Activated CD8-positive, alpha-beta memory T cell treated with anti-CD3 and anti-CD28 coated beads, Interleukin-2, amount 10 ng/mL, durations not matched to agents 7 days and 5 days (primary cell): ENCODE results near the gene ARID3A. TPM values are rescaled to one million over a fixed set of nuclear protein-coding genes. Genes with fewer than 3 reads are reported as not detected.
A peak's percentile ranks its signal among the peaks of the same experiment; 100 is the strongest.

Source experiments
- ATAC-seq: fragments of 150-1000 bp; cut with Tn5 transposase; one replicate; pipeline ENCODE4 v1.10.0; 2021; ENCODE audit warnings: moderate library complexity
- CTCF ChIA-PET: fragments of 350-600 bp; sonication (Branson Sonifier 250); formaldehyde crosslinking; loops from one replicate; lab custom pipeline; 2021; ENCODE audit warnings: antibody characterized with exemption; lab: Charles Lee
- DNase-seq: peaks from one replicate; pipeline ENCODE4 v3.0.0-alpha.2; 2020
- H3K27ac Mint-ChIP-seq: one replicate; pipeline ENCODE4 v1.8.0; 2021; ENCODE audit warnings: mild to moderate bottlenecking, mixed read lengths
- H3K27me3 Mint-ChIP-seq: one replicate; pipeline ENCODE4 v1.8.0; 2021; ENCODE audit warnings: mixed read lengths
- H3K36me3 Mint-ChIP-seq: one replicate; pipeline ENCODE4 v1.8.0; 2021; ENCODE audit warnings: mild to moderate bottlenecking, mixed read lengths
- H3K4me1 Mint-ChIP-seq: one replicate; pipeline ENCODE4 v1.8.0; 2021; ENCODE audit warnings: mixed read lengths
- H3K4me3 Mint-ChIP-seq: one replicate; pipeline ENCODE4 v1.8.0; 2021; ENCODE audit warnings: mild to moderate bottlenecking, moderate library complexity, mixed read lengths
- H3K9me3 Mint-ChIP-seq: one replicate; pipeline ENCODE4 v1.8.0; 2022; ENCODE audit warnings: low read depth, mixed read lengths
- total RNA-seq, 2 experiments: library from RNA; stranded (reverse); gene quantifications; one replicate each; pipeline ENCODE4 v1.2.3, GENCODE V29; 2021

Gene ARID3A
- total RNA-seq, 2 experiments from 2014 or later, result 30.6 to 35.9 TPM

- no peaks in the 10 kb centered on the region for H3K36me3 Mint-ChIP-seq
- peaks cover 4% of the 10 kb centered on the region for H3K4me1 Mint-ChIP-seq
- H3K9me3 Mint-ChIP-seq, result no peaks in the 10 kb centered on the region
- no peak overlapping the region for H3K4me3 Mint-ChIP-seq
- H3K27ac Mint-ChIP-seq, result no peak overlapping the region
- CTCF ChIA-PET, result interaction anchor here (1.0 to 9.9 kb wide), 2 partner anchors 47 to 57 kb away, joined by 3 to 163 read pairs; no protein-coding TSS in a partner anchor
- ATAC-seq (no peak), DNase-seq (no peak)
- H3K27me3 Mint-ChIP-seq, result no peaks in the 10 kb centered on the region
These were observed 53.5 kb downstream of the ARID3A start for GRCh38 chr19:979318-979741.

DNA sequence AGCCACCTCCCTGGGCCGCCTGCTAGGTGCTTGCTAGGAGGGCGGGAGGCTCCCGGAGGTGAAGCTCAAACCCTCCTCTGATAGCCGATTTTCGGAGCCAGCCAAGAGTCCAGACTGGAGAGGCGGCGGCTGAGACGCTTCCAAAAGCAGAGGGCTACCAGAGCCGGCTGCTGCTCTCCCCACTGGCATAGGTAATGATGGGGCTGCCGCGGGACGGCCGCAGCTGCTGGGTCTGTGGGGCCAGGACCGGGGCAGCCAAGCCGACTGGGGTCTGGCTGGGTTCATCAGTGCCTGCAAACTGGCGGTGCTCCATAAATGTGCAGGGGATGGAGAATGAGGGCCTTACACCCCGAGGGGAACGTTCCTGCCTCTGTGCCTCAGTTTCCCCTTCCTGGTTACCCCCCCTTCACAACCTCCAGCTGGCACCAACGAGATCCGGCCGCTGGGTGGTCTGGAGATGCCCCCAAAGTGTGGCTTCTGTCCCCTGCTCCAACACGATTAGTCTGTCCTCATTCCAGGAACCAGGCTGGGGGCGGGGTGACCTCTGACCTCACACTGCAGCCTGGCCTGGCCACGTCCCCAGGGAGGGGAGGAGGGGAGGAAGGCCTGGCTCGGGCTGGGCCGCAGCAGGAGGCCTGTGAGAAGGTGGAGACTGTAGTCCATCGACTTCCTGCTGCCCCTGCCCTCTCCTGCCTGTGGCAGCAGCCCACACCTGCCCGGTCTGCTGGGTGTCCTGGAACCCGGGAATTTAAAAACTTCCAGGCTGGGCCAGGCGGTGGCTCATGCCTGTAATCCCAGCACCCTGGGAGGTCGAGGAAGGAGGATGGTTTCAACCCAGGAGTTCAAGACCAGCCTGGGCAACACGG, 54.5 kb downstream of the ARID3A start:
- Mint-ChIP-seq H3K9me3 (no peaks in the 10 kb centered on the region), H3K27me3 (no peaks in the 10 kb centered on the region), H3K4me3 (no peak overlapping the region), H3K4me1 (peaks cover 11% of the 10 kb centered on the region), H3K27ac (no peak overlapping the region), H3K36me3 (no peaks in the 10 kb centered on the region)
- DNase-seq, result no peak
- CTCF ChIA-PET, result interaction anchor here (0.6 to 9.9 kb wide), 2 partner anchors 18 to 58 kb away, joined by 3 to 163 read pairs; no protein-coding TSS in a partner anchor
- ATAC-seq, result no peak

GRCh38 chr19:982567-983170, 56.8 kb downstream of the ARID3A start:
- H3K27ac Mint-ChIP-seq, result peak overlapping the region; percentile 61
- peaks cover 16% of the 10 kb centered on the region for H3K4me1 Mint-ChIP-seq
- peak; percentile 80 for DNase-seq
- no peak overlapping the region for H3K4me3 Mint-ChIP-seq
- CTCF ChIA-PET, result interaction anchor here (0.8 to 9.9 kb wide), 12 partner anchors 13 to 258 kb away, joined by 3 to 163 read pairs (median 4); no protein-coding TSS in a partner anchor
- no peaks in the 10 kb centered on the region for H3K27me3 Mint-ChIP-seq
- peak; percentile 82 for ATAC-seq
- no peaks in the 10 kb centered on the region for H3K9me3 Mint-ChIP-seq
- peaks cover 1% of the 10 kb centered on the region for H3K36me3 Mint-ChIP-seq

GRCh38 chr19:984165-984967, 58.5 kb downstream of the ARID3A start, which contains the start of gene WDR18:
TSS of gene WDR18 (plus strand) at chr19:984345. CDS start at chr19:984354, 9 bp downstream.
- Mint-ChIP-seq H3K36me3 (peaks cover 4% of the 10 kb centered on the region), H3K9me3 (no peaks in the 10 kb centered on the region), H3K27ac (peak within 1 kb of the TSS; percentile 89), H3K4me3 (peak within 1 kb of the TSS; percentile 90), H3K27me3 (no peaks in the 10 kb centered on the region), H3K4me1 (peaks cover 29% of the 10 kb centered on the region)
- DNase-seq (peak; percentile 94), ATAC-seq (peak; percentile 93)
- CTCF ChIA-PET, result interaction anchor here (0.7 to 9.9 kb wide), 32 partner anchors 13 to 562 kb away, joined by 3 to 163 read pairs (median 4); partner anchors contain the start of genes ABCA7, CFD and GPX4

DNA sequence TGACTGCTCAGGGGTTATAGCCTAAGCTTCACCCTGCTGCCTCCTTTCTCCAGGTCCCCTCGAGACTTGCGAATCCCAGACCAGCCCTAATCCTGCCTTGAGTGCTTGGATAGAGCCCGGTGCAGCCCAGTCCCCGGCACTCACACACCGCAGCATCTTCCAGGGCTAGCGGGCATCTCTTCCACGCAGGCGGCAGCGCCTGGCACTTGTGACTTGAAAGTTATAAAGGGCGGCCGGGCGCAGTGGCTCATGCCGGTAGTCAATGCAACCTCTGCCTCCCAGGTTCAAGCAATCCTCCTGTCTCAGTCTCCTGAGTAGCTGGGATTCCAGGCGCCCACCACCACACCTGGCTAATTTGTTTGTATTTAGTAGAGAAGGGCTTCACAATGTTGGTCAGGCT, 60.2 kb downstream of the ARID3A start:
- CTCF ChIA-PET, result interaction anchor here (1.2 to 9.9 kb wide), 4 partner anchors 11 to 254 kb away, joined by 3 to 163 read pairs (median 14); no protein-coding TSS in a partner anchor
- no peak for DNase-seq
- peaks cover 9% of the 10 kb centered on the region for H3K36me3 Mint-ChIP-seq
- no peak for ATAC-seq
- H3K9me3 Mint-ChIP-seq, result no peaks in the 10 kb centered on the region
- H3K4me3 Mint-ChIP-seq, result no peak overlapping the region
- no peak overlapping the region for H3K27ac Mint-ChIP-seq
- H3K4me1 Mint-ChIP-seq, result peaks cover 32% of the 10 kb centered on the region
- H3K27me3 Mint-ChIP-seq, result no peaks in the 10 kb centered on the region

DNA sequence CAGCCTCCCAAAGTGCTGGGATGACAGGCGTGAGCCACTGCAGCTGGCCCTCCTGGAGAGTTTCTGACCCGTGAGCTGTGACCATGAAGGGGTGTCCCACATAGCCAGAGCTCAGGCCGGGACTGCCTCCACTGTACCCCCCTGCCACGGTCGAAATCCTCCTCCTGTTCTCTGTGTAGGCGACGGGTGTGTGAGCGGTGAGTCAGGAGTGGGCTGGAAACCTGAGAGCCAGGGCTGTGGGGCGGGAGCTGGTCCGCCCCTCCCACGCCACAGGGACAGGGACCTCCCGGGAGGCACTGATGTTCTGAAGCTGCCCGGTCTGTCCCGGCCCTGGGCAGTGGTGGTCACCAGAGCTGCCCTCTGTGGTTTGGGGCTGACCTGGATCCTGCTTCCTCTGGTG, 62.2 kb downstream of the ARID3A start:
- no peak overlapping the region for H3K4me3 Mint-ChIP-seq
- DNase-seq (no peak), ATAC-seq (no peak)
- peak overlapping the region; percentile 37 for H3K27ac Mint-ChIP-seq
- no peaks in the 10 kb centered on the region for H3K9me3 Mint-ChIP-seq
- H3K36me3 Mint-ChIP-seq, result peaks cover 12% of the 10 kb centered on the region
- H3K4me1 Mint-ChIP-seq, result peaks cover 30% of the 10 kb centered on the region
- CTCF ChIA-PET, result interaction anchor here (0.8 to 1.8 kb wide), 3 partner anchors 9 to 16 kb away, joined by 4 to 7 read pairs (median 6); no protein-coding TSS in a partner anchor
- no peaks in the 10 kb centered on the region for H3K27me3 Mint-ChIP-seq

GRCh38 chr19:988510-988909, 62.7 kb downstream of the ARID3A start:
- Mint-ChIP-seq H3K9me3 (no peaks in the 10 kb centered on the region), H3K36me3 (peaks cover 12% of the 10 kb centered on the region), H3K4me3 (no peak overlapping the region), H3K27me3 (no peaks in the 10 kb centered on the region), H3K4me1 (peaks cover 28% of the 10 kb centered on the region), H3K27ac (peak overlapping the region; percentile 58)
- no peak for ATAC-seq
- no peak for DNase-seq
- CTCF ChIA-PET, result interaction anchor here (1.6 to 1.8 kb wide), 2 partner anchors 9 to 10 kb away, joined by 6 to 7 read pairs; no protein-coding TSS in a partner anchor

- Mint-ChIP-seq H3K4me3 (no peak overlapping the region), H3K36me3 (peaks cover 12% of the 10 kb centered on the region), H3K27me3 (no peaks in the 10 kb centered on the region), H3K27ac (peak overlapping the region; percentile 56), H3K9me3 (no peaks in the 10 kb centered on the region), H3K4me1 (peaks cover 27% of the 10 kb centered on the region)
- CTCF ChIA-PET, result interaction anchor here (1.8 kb wide), 1 partner anchor 9 kb away, joined by 6 read pairs; no protein-coding TSS in a partner anchor
- ATAC-seq (no peak), DNase-seq (no peak)
These were observed 63.7 kb downstream of the ARID3A start for GRCh38 chr19:989381-990081.

DNA sequence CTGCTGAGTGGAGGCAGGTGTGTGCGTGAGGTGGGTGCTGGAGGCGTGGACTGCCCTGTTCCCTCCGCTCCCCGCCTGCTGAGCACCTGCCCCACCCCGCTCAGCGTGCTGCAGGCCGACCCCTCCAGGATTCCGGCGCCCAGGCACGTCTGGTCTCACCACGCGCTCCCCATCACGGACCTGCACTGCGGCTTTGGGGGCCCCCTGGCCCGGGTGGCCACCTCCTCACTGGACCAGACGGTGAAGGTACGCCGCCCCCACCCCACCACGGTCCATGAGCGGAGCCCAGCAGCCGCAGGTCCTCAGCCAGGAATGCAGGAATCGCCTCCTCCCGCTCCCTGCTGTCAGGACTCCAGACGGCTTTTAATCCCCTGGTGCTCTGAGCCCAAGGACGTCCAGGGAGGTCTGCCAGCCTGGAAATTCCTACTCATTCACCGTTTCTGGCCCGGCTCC, 64.3 kb downstream of the ARID3A start:
- peaks cover 21% of the 10 kb centered on the region for H3K4me1 Mint-ChIP-seq
- CTCF ChIA-PET, result no interaction called here
- H3K9me3 Mint-ChIP-seq, result no peaks in the 10 kb centered on the region
- H3K4me3 Mint-ChIP-seq, result no peak overlapping the region
- ATAC-seq (no peak), DNase-seq (no peak)
- H3K27me3 Mint-ChIP-seq, result no peaks in the 10 kb centered on the region
- no peak overlapping the region for H3K27ac Mint-ChIP-seq
- peaks cover 12% of the 10 kb centered on the region for H3K36me3 Mint-ChIP-seq

DNA sequence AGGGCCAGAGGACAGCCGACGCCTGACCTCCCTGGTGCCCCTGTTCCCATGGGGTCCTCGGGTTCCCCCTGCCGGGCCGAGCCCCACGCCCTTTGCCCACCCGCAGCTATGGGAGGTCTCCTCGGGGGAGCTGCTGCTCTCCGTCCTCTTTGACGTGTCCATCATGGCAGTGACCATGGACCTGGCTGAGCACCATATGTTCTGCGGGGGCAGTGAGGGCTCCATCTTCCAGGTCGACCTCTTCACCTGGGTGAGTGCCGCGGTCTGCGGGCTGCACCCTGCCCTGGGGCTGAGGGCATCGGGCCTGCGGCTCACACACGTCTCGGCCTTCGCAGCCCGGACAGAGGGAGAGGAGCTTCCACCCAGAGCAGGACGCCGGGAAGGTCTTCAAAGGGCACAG, 64.9 kb downstream of the ARID3A start:
- DNase-seq (no peak), ATAC-seq (no peak)
- Mint-ChIP-seq H3K27ac (no peak overlapping the region), H3K4me3 (no peak overlapping the region), H3K27me3 (no peaks in the 10 kb centered on the region), H3K4me1 (peaks cover 21% of the 10 kb centered on the region), H3K9me3 (no peaks in the 10 kb centered on the region), H3K36me3 (peaks cover 12% of the 10 kb centered on the region)
- CTCF ChIA-PET, result no interaction called here

- H3K4me1 Mint-ChIP-seq, result peaks cover 25% of the 10 kb centered on the region
- peak; percentile 63 for ATAC-seq
- CTCF ChIA-PET, result no interaction called here
- H3K4me3 Mint-ChIP-seq, result no peak overlapping the region
- peaks cover 12% of the 10 kb centered on the region for H3K36me3 Mint-ChIP-seq
- peak; percentile 76 for DNase-seq
- no peak overlapping the region for H3K27ac Mint-ChIP-seq
- no peaks in the 10 kb centered on the region for H3K9me3 Mint-ChIP-seq
- H3K27me3 Mint-ChIP-seq, result peaks cover 2% of the 10 kb centered on the region
These were observed 65.5 kb downstream of the ARID3A start for GRCh38 chr19:991174-991931.
